HEK293 (cell line): Measurements from ENCODE around the gene VPREB1.

ENCODE experiments used
- CTCF ChIP-seq: fragments of 450-650 bp; formaldehyde crosslinking; IDR thresholded peaks from 2 replicates; pipeline ENCODE4 v1.5.1; 2016; ENCODE audit warnings: missing biosample characterization, missing genetic modification characterization
- REST ChIP-seq: fragments of 450-650 bp; formaldehyde crosslinking; IDR thresholded peaks from 2 replicates; pipeline ENCODE4 v1.5.1; 2016; ENCODE audit warnings: missing biosample characterization, missing genetic modification characterization
- TCF7L2 ChIP-seq: IDR thresholded peaks from 2 replicates; pipeline ENCODE4 v1.6.1; 2011; ENCODE audit warnings: low read depth, mild to moderate bottlenecking, inconsistent platforms, low read length, moderate library complexity, borderline replicate concordance
- ZNF140 ChIP-seq: fragments of 450-650 bp; formaldehyde crosslinking; IDR thresholded peaks from 2 replicates; pipeline ENCODE4 v1.5.1; 2016; ENCODE audit warnings: missing biosample characterization, missing genetic modification characterization

- TF ChIP-seq CTCF (tag by site-specific recombination), result no peak
- TF ChIP-seq REST (tag by site-specific recombination), result no peak
- no peak for TF ChIP-seq ZNF140 (tag by site-specific recombination)
- no peak for TF ChIP-seq TCF7L2
Measured at GRCh38 chr22:22219140-22219996, 25.2 kb upstream of the VPREB1 start.
